ENCODE results near the gene RAB15. TPM values are rescaled to one million over a fixed set of nuclear protein-coding genes. Genes with fewer than 3 reads are reported as not detected.

The RAB15 gene
- total RNA-seq, 1 experiment from 2014 or later = 3.3 TPM

DNA sequence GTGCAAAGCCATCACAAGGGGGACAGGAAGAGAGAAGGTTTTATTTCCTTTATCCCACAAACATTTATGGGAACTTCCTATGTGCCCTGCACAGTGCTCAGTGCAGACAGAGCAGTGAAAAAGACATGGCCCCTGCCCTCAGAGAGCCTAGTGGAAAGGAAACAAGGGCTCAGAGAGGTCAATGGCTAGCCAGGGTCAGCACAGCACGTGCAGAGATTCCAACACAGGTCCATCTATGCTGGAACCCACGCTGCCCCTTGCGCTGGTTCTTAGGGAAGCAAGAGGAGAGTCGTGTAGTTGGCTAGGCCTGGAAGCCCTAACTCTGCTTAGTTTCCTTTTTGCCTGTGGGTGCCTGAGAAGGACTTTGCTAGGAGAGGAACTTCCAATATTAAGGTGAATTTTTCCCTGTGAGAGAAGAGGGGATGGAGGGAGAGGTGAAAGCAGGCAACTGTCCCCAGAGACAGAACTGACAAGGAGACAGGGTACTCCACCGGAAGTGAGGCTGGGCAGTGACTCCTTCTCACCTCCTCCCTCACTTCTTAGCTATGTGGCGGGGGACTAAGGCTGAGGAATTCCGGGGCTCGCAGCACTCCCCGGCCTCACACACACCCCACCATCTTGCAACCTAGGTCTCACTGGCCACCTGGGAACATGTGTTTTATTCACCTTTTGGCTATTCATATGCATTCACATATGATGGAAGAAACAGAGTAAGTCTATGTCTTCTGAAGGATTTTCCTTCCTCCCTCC lies 17.5 kb downstream of the RAB15 start:
- CTCF ChIA-PET = no interaction called here
- no peak for DNase-seq (ENCODE audit: low read depth, low spot score)
- POLR2A ChIA-PET = no interaction called here

More for the DNA sequence above, 17.5 kb downstream of the RAB15 start:
- no peak overlapping the region for H3K4me2 ChIP-seq (ENCODE audit: low read length)
- H2AFZ ChIP-seq (ENCODE audit: low read depth, low read length, poor library complexity, severe bottlenecking) = no peak overlapping the region
- H3K27ac ChIP-seq (ENCODE audit: low read depth, low read length) = no peak overlapping the region
- BruUV-seq (replicated peaks) = no TSS peak
- H3K9me3 ChIP-seq (ENCODE audit: control insufficient read depth in 1 of 2, insufficient read depth in 1 of 2, low read depth in 1 of 2, low read length in 2 of 2) = no peaks in the 10 kb centered on the region
- no peaks in the 10 kb centered on the region for H4K20me1 ChIP-seq (ENCODE audit: insufficient read depth)
- RAD21 ChIA-PET (ENCODE audit: low non-redundant PET in 1 of 2, low total read pairs in 2 of 2, uncharacterized antibody in 2 of 2, unreplicated experiment in 2 of 2) = no interaction called here
- no peaks in the 10 kb centered on the region for H3K36me3 ChIP-seq (ENCODE audit: control insufficient read depth in 1 of 2, insufficient read depth in 2 of 2, low read length in 2 of 2)
- no peak overlapping the region for H3K9ac ChIP-seq (ENCODE audit: low read length)
- no peaks in the 10 kb centered on the region for H3K9me2 ChIP-seq (ENCODE audit: insufficient read depth)
- no peaks in the 10 kb centered on the region for H3K79me2 ChIP-seq (ENCODE audit: insufficient read depth, low read length)
- intact Hi-C loops (cut with micrococcal nuclease) = no loop called here
- ATAC-seq = no peak
- no peaks in the 10 kb centered on the region for H3K27me3 ChIP-seq (ENCODE audit: insufficient read depth, low read length)
- no peak overlapping the region for H3K4me3 ChIP-seq (replicated peaks in 1 of 2; ENCODE audit: low read depth in 1 of 2, low read length in 2 of 2)
- no peaks in the 10 kb centered on the region for H3K4me1 ChIP-seq (ENCODE audit: control insufficient read depth in 1 of 2, insufficient read depth in 2 of 2, low read length in 2 of 2)
- TF ChIP-seq CBX3 (IDR thresholded peaks at IDR 0.05; ENCODE audit: low read depth) (no peak), CEBPB (IDR thresholded peaks at IDR 0.05; ENCODE audit: low read depth) (no peak), ZBTB33 (IDR thresholded peaks at IDR 0.05; ENCODE audit: extremely low read depth, insufficient replicate concordance, low read length) (no peak), TCF7L2 (IDR thresholded peaks at IDR 0.05; ENCODE audit: borderline replicate concordance, extremely low read depth, insufficient read depth, insufficient read length) (no peak), FOSL1 (IDR thresholded peaks at IDR 0.05; ENCODE audit: low read depth) (no peak), EZH2phosphoT487 (IDR thresholded peaks at IDR 0.05; ENCODE audit: borderline replicate concordance) (no peak), ELF1 (IDR thresholded peaks at IDR 0.05; ENCODE audit: borderline replicate concordance, low read depth) (no peak), SRF (IDR thresholded peaks at IDR 0.05; ENCODE audit: low read depth) (no peak), SIN3A (IDR thresholded peaks at IDR 0.05; ENCODE audit: low read depth) (no peak), ATF3 (IDR thresholded peaks at IDR 0.05) (no peak), EZH2 (IDR thresholded peaks at IDR 0.05) (no peak), POLR2AphosphoS5 (IDR thresholded peaks at IDR 0.05; ENCODE audit: low read depth, low read length) (no peak), POLR2A (IDR thresholded peaks at IDR 0.05; ENCODE audit: borderline replicate concordance, extremely low read depth, insufficient read depth, insufficient read length) (no peak), ZFX (IDR thresholded peaks at IDR 0.05) (no peak), EGR1 (IDR thresholded peaks at IDR 0.05; ENCODE audit: low read depth) (no peak), ZNF274 (IDR thresholded peaks at IDR 0.05; ENCODE audit: low read depth, low read length) (no peak), RAD21 (IDR thresholded peaks at IDR 0.05; ENCODE audit: low read depth) (no peak)
- TF ChIP-seq, protein P1, sequence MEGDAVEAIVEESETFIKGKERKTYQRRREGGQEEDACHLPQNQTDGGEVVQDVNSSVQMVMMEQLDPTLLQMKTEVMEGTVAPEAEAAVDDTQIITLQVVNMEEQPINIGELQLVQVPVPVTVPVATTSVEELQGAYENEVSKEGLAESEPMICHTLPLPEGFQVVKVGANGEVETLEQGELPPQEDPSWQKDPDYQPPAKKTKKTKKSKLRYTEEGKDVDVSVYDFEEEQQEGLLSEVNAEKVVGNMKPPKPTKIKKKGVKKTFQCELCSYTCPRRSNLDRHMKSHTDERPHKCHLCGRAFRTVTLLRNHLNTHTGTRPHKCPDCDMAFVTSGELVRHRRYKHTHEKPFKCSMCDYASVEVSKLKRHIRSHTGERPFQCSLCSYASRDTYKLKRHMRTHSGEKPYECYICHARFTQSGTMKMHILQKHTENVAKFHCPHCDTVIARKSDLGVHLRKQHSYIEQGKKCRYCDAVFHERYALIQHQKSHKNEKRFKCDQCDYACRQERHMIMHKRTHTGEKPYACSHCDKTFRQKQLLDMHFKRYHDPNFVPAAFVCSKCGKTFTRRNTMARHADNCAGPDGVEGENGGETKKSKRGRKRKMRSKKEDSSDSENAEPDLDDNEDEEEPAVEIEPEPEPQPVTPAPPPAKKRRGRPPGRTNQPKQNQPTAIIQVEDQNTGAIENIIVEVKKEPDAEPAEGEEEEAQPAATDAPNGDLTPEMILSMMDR (IDR thresholded peaks at IDR 0.05 in 2 of 3, conservative IDR thresholded peaks at IDR 0.05 in 1 of 3; ENCODE audit: borderline replicate concordance in 1 of 3, insufficient read depth in 1 of 3, low read depth in 2 of 3, low read length in 2 of 3) = no peak
- TF ChIP-seq, protein P2, sequence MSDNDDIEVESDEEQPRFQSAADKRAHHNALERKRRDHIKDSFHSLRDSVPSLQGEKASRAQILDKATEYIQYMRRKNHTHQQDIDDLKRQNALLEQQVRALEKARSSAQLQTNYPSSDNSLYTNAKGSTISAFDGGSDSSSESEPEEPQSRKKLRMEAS (IDR thresholded peaks at IDR 0.05) = no peak
